HG03460 (cell line): ENCODE results near the gene TSPAN7.

Experiments
- ATAC-seq: cut with Tn5 transposase; IDR thresholded peaks from one replicate; pipeline ENCODE4 v1.9.1; 2021; ENCODE audit not compliant: unreplicated experiment

Gene TSPAN7

GRCh38 chrX:38678821-38679220 lies 117.5 kb downstream of the TSPAN7 start:
- no peak for ATAC-seq

- ATAC-seq, result no peak
Measured at GRCh38 chrX:38679695-38680094, 118.4 kb downstream of the TSPAN7 start.

GRCh38 chrX:38682095-38682494 lies 120.8 kb downstream of the TSPAN7 start:
- no peak for ATAC-seq

- ATAC-seq, result no peak
Measured at GRCh38 chrX:38692961-38693360, 131.6 kb downstream of the TSPAN7 start.

GRCh38 chrX:38694394-38694793 lies 133.1 kb downstream of the TSPAN7 start:
- no peak for ATAC-seq

- no peak for ATAC-seq
Measured at GRCh38 chrX:38697461-38697860, 136.1 kb downstream of the TSPAN7 start.

- no peak for ATAC-seq
Measured at GRCh38 chrX:38699121-38699520, 137.8 kb downstream of the TSPAN7 start.

- no peak for ATAC-seq
Measured at GRCh38 chrX:38699696-38700095, 138.4 kb downstream of the TSPAN7 start.

- no peak for ATAC-seq
Measured at GRCh38 chrX:38701073-38701472, 139.7 kb downstream of the TSPAN7 start.

GRCh38 chrX:38704146-38704882 lies 143.0 kb downstream of the TSPAN7 start:
- no peak for ATAC-seq

GRCh38 chrX:38717871-38718270 lies 156.5 kb downstream of the TSPAN7 start:
- no peak for ATAC-seq

GRCh38 chrX:38718311-38718710 lies 157.0 kb downstream of the TSPAN7 start:
- no peak for ATAC-seq

GRCh38 chrX:38726612-38727011 lies 165.3 kb downstream of the TSPAN7 start:
- no peak for ATAC-seq

- no peak for ATAC-seq
Measured at GRCh38 chrX:38727668-38728067, 166.3 kb downstream of the TSPAN7 start.

GRCh38 chrX:38732866-38733265 lies 171.5 kb downstream of the TSPAN7 start:
- ATAC-seq, result no peak
